H1 (cell line): ENCODE measurements around the gene CELF2. TPM values are rescaled to one million over a fixed set of nuclear protein-coding genes. Genes with fewer than 3 reads are reported as not detected.

Experiments used
- CTCF ChIA-PET: fragments of 300-600 bp; sonication (Branson Sonifier 250); formaldehyde crosslinking; loops from one replicate; lab custom pipeline; 2021; ENCODE audit not compliant: partially characterized antibody; lab: Charles Lee
- POLR2A ChIA-PET: fragments of 300-600 bp; sonication (Branson Sonifier 250); formaldehyde crosslinking; loops from one replicate; lab custom pipeline; 2021; ENCODE audit warnings: inconsistent platforms; ENCODE audit not compliant: partially characterized antibody; lab: Charles Lee
- DNase-seq, 2 experiments: peaks; one replicate each; pipeline versions ENCODE4 v3.0.0 to v3.0.0-alpha.2; 2010 to 2022; ENCODE audit warnings: low spot score in 2 of 2, low read depth in 1 of 2, mixed read lengths in 1 of 2
- FAIRE-seq: peaks from 2 replicates; lab custom pipeline; 2011; peaks lifted over from hg19 to GRCh38; lab: Jason Lieb, UNC
- H2AFZ ChIP-seq: 2 replicates; pipeline ENCODE4 v1.8.1; 2012; ENCODE audit warnings: low read length, inconsistent platforms
- H2AK5ac ChIP-seq: 2 replicates; pipeline ENCODE4 v1.6.1; 2013; ENCODE audit warnings: low read depth, low read length
- H2BK120ac ChIP-seq: replicated peaks from 2 replicates; pipeline ENCODE3; 2013; ENCODE audit warnings: low read depth, low read length, inconsistent platforms
- H2BK12ac ChIP-seq: 2 replicates; pipeline ENCODE4 v1.6.1; 2013; ENCODE audit warnings: low read depth, low read length
- H2BK15ac ChIP-seq: 2 replicates; pipeline ENCODE4 v1.6.1; 2013; ENCODE audit warnings: low read length
- H2BK20ac ChIP-seq: 2 replicates; pipeline ENCODE4 v1.6.1; 2013; ENCODE audit warnings: low read length
- H2BK5ac ChIP-seq: 2 replicates; pipeline ENCODE4 v1.6.1; 2013; ENCODE audit warnings: low read depth, low read length
- H3K14ac ChIP-seq: 2 replicates; pipeline ENCODE4 v1.6.1; 2013; ENCODE audit warnings: inconsistent platforms; ENCODE audit not compliant: insufficient read length
- H3K18ac ChIP-seq: 2 replicates; pipeline ENCODE4 v1.6.1; 2013; ENCODE audit warnings: low read length; ENCODE audit errors: extremely low read depth
- H3K23ac ChIP-seq: 2 replicates; pipeline ENCODE4 v1.6.1; 2013; ENCODE audit warnings: inconsistent platforms; ENCODE audit not compliant: insufficient read length
- H3K23me2 ChIP-seq: 2 replicates; pipeline ENCODE4 v1.6.1; 2013; ENCODE audit warnings: low read depth, low read length
- H3K27ac ChIP-seq: 2 replicates; pipeline ENCODE4 v1.6.1; 2011; ENCODE audit warnings: low read depth, low read length, inconsistent platforms
- H3K27me3 ChIP-seq, 4 experiments: replicated peaks in 1 of 4; 1 replicate in 1 of 4; 2 replicates in 3 of 4; pipeline versions ENCODE4 v1.6.1 to v1.8.1; 2011 to 2013; ENCODE audit warnings: low read length in 3 of 4, mild to moderate bottlenecking in 3 of 4, inconsistent platforms in 2 of 4, mixed read lengths in 2 of 4, moderate library complexity in 1 of 4; ENCODE audit not compliant: control insufficient read depth in 3 of 4, insufficient read depth in 3 of 4; ENCODE audit errors: extremely low read depth in 1 of 4
- H3K36me3 ChIP-seq, 4 experiments: 2 replicates each; pipeline versions ENCODE4 v1.6.1 to v1.8.1; 2011 to 2013; ENCODE audit warnings: mild to moderate bottlenecking in 4 of 4, low read length in 3 of 4, moderate library complexity in 2 of 4, control low read depth in 1 of 4, inconsistent platforms in 1 of 4; ENCODE audit not compliant: insufficient read depth in 4 of 4, control insufficient read depth in 2 of 4
- H3K4ac ChIP-seq: replicated peaks from 2 replicates; pipeline ENCODE3; 2013; ENCODE audit warnings: low read length, low read depth, mixed read lengths, inconsistent platforms; ENCODE audit not compliant: insufficient read length
- H3K4me1 ChIP-seq, 4 experiments: replicated peaks in 1 of 4; 1 replicate in 1 of 4; 2 replicates in 3 of 4; pipeline versions ENCODE4 v1.6.1 to v1.8.1; 2011 to 2013; ENCODE audit warnings: low read length in 3 of 4, inconsistent platforms in 2 of 4, mixed read lengths in 1 of 4; ENCODE audit not compliant: insufficient read depth in 4 of 4, control insufficient read depth in 3 of 4
- H3K4me2 ChIP-seq, 2 experiments: 2 replicates each; pipeline versions ENCODE4 v1.6.1 to v1.8.1; 2011 to 2013; ENCODE audit warnings: low read depth in 2 of 2, low read length in 2 of 2, control low read depth in 1 of 2, inconsistent platforms in 1 of 2, mild to moderate bottlenecking in 1 of 2; ENCODE audit not compliant: insufficient read depth in 1 of 2
- H3K4me3 ChIP-seq, 4 experiments: fragments of 200-600, 300-600 bp in 1 of 4; sonication (generic), shearing (Covaris generic), sonication (Bioruptor Twin) in 1 of 4; 2 replicates each; pipeline versions ENCODE4 v1.5.1 to v1.8.1; 2011 to 2016; ENCODE audit warnings: low read length in 4 of 4, low read depth in 3 of 4, control low read depth in 2 of 4, inconsistent platforms in 2 of 4, mild to moderate bottlenecking in 2 of 4, mixed read lengths in 1 of 4, moderate library complexity in 1 of 4; ENCODE audit not compliant: insufficient read depth in 2 of 4; ENCODE audit errors: extremely low read depth in 1 of 4
- H3K56ac ChIP-seq: replicated peaks from 2 replicates; pipeline ENCODE3; 2013; ENCODE audit warnings: low read depth, mild to moderate bottlenecking, mixed read lengths, low read length, inconsistent platforms; ENCODE audit not compliant: insufficient read length
- H3K79me1 ChIP-seq: 2 replicates; pipeline ENCODE4 v1.6.1; 2013; ENCODE audit warnings: low read depth, low read length, control low read depth
- H3K79me2 ChIP-seq, 2 experiments: 2 replicates each; pipeline versions ENCODE4 v1.6.1 to v1.8.1; 2012 to 2013; ENCODE audit warnings: low read length in 2 of 2, mild to moderate bottlenecking in 2 of 2, inconsistent platforms in 1 of 2; ENCODE audit not compliant: insufficient read depth in 2 of 2, control insufficient read depth in 1 of 2
- H3K9ac ChIP-seq, 4 experiments: replicated peaks in 1 of 4; 1 replicate in 1 of 4; 2 replicates in 3 of 4; pipeline versions ENCODE4 v1.6.1 to v1.8.1; 2011 to 2013; ENCODE audit warnings: low read depth in 3 of 4, low read length in 3 of 4, control low read depth in 2 of 4, mild to moderate bottlenecking in 2 of 4, moderate library complexity in 2 of 4, inconsistent platforms in 1 of 4; ENCODE audit errors: extremely low read depth in 1 of 4
- H3K9me3 ChIP-seq, 2 experiments: 2 replicates each; pipeline versions ENCODE4 v1.6.1 to v1.8.1; 2012 to 2013; ENCODE audit warnings: mild to moderate bottlenecking in 2 of 2, moderate library complexity in 2 of 2, control low read depth in 1 of 2, inconsistent platforms in 1 of 2, low read depth in 1 of 2, low read length in 1 of 2, mixed read lengths in 1 of 2; ENCODE audit not compliant: insufficient read depth in 2 of 2
- H4K20me1 ChIP-seq, 2 experiments: replicated peaks in 1 of 2; 2 replicates each; pipeline versions ENCODE3 to v1.8.1; 2011 to 2013; ENCODE audit warnings: inconsistent platforms in 2 of 2, low read length in 2 of 2, mild to moderate bottlenecking in 1 of 2; ENCODE audit not compliant: insufficient read depth in 2 of 2, control insufficient read depth in 1 of 2
- H4K5ac ChIP-seq: 2 replicates; pipeline ENCODE4 v1.6.1; 2013; ENCODE audit warnings: low read length, low read depth, mixed read lengths, inconsistent platforms; ENCODE audit not compliant: insufficient read length
- H4K8ac ChIP-seq: 2 replicates; pipeline ENCODE4 v1.8.0; 2013; ENCODE audit warnings: mild to moderate bottlenecking, moderate library complexity, low read length, inconsistent platforms; ENCODE audit not compliant: insufficient read depth; ENCODE audit errors: extremely low read depth
- H4K91ac ChIP-seq: replicated peaks from 2 replicates; pipeline ENCODE3; 2013; ENCODE audit warnings: low read length, mixed read lengths, inconsistent platforms; ENCODE audit not compliant: insufficient read length
- EGR1 ChIP-seq: IDR thresholded peaks from 2 replicates; pipeline ENCODE4 v1.6.1; 2011; ENCODE audit warnings: low read depth, low read length, borderline replicate concordance
- HDAC2 ChIP-seq, 2 experiments: fragments of 300-600 bp in 1 of 2; sonication (generic) in 1 of 2; IDR thresholded peaks; 2 replicates each; pipeline ENCODE4 v1.6.1; 2011 to 2012; ENCODE audit warnings: low read depth in 2 of 2, low read length in 2 of 2, mild to moderate bottlenecking in 2 of 2, moderate library complexity in 2 of 2, borderline replicate concordance in 1 of 2, inconsistent platforms in 1 of 2
- MAFK ChIP-seq: IDR thresholded peaks from 2 replicates; pipeline ENCODE4 v1.6.1; 2012; ENCODE audit warnings: low read depth, mild to moderate bottlenecking, improper control_type of control experiment, low read length
- PHF8 ChIP-seq: fragments of 200-600 bp; sonication (generic); conservative IDR thresholded peaks from 2 replicates; pipeline ENCODE4 v1.7.1; 2012; ENCODE audit warnings: low read depth, mild to moderate bottlenecking, inconsistent platforms, low read length, moderate library complexity
- RAD21 ChIP-seq, 2 experiments: IDR thresholded peaks in 1 of 2; conservative IDR thresholded peaks in 1 of 2; 2 replicates each; pipeline ENCODE4 v1.6.1; 2011; ENCODE audit warnings: low read depth in 2 of 2, low read length in 2 of 2, improper control_type of control experiment in 1 of 2, inconsistent platforms in 1 of 2, mild to moderate bottlenecking in 1 of 2, moderate library complexity in 1 of 2
- SRF ChIP-seq: IDR thresholded peaks from 2 replicates; pipeline ENCODE4 v1.6.1; 2011; ENCODE audit warnings: mild to moderate bottlenecking, low read depth, low read length, moderate library complexity
- TEAD4 ChIP-seq: IDR thresholded peaks from 2 replicates; pipeline ENCODE4 v1.6.1; 2012; ENCODE audit warnings: low read depth, low read length, inconsistent platforms, mixed read lengths
- WGBS, 2 experiments: shearing (Covaris generic) in 1 of 2; methylation state at CpG; one replicate each; pipeline versions ENCODE4 v1.1.6 to v1.1.7; 2013 to 2015; ENCODE audit warnings: low lambda C conversion rate in 2 of 2, mixed read lengths in 2 of 2, inconsistent platforms in 1 of 2, low coverage in 1 of 2, missing lambda C conversion rate in 1 of 2; ENCODE audit not compliant: insufficient replicate concordance in 2 of 2, insufficient coverage in 1 of 2, insufficient read length in 1 of 2; ENCODE audit errors: extremely low coverage in 1 of 2, missing lambda C conversion rate in 1 of 2; 5-methylcytosine and 5-hydroxymethylcytosine counted together
- polyA plus RNA-seq, 7 experiments: library from polyadenylated mRNA; depleted of rRNA in 3 of 7; stranded (reverse) in 5 of 7; unstranded in 2 of 7; fragments of >200 nt in 5 of 7; fragments of 200-250 nt in 2 of 7; gene quantifications; 1 replicate in 5 of 7; 2 replicates in 1 of 7; 4 replicates in 1 of 7; pipeline versions ENCODE4 v1.2.1 to v1.2.3, GENCODE V29; 2011 to 2013; ENCODE audit warnings: missing spikeins in 2 of 7, mixed read lengths in 2 of 7
- total RNA-seq: library from RNA; stranded (reverse); fragmentation: NEBNext Ultra II Directional; extraction: Animal tissue kit (Norgen Biotek cat#: 25700); gene quantifications from 2 replicates; pipeline ENCODE4 v1.2.1, GENCODE V29; 2021
- TF ChIP-seq, protein P1 (sequence below): IDR thresholded peaks from 2 replicates; pipeline ENCODE4 v1.6.1; 2012; ENCODE audit warnings: inconsistent platforms

Gene CELF2
- total and polyA plus RNA-seq, 2 of the 8 experiments (the other 6 are each of a cell fraction or from before 2014, with no cell fraction given), result 18.3 to 22.7 TPM

DNA sequence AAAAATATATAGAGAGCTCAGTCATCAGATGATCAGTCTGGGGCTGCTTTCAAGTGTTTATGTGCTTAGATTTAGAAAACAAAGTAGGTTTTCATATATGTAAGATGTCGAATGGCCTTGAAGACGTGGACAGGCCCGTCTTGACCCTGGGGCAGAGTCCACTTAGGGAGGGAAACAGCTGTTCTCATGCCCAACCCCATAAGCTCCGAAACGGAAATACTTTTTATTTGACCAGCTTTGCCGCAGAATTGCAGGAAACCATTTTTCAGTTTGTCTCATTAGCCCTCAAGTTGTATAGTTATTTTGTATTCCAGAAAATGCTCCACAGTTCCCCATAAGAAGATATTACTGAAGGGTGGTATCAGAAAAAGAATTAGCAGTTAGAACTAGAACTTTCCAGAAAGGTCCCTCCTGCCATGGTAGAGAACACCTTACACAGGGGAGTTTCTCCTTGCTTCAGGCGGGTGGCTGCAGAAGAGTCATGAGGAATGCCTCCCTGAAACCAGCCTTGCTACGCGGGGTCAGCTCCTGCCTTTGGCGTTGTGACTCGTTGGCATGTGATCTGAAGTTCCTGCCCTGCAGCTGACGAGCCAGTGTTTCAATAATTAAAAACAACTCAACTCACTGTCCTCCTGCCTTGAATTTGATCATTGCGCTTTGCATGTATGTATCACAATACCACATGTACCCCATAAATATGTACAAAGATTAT, 192.7 kb downstream of the CELF2 start:
- Histone ChIP-seq H2BK20ac (no peak overlapping the region), H2BK12ac (no peak overlapping the region), H3K56ac (no peak overlapping the region), H3K23me2 (no peaks in the 10 kb centered on the region; the same call in 1 of the 2 replicates), H3K36me3 (no peaks in the 10 kb centered on the region; a peak in 2 of 8 replicates), H4K8ac (no peak overlapping the region), H3K4me3 (no peak overlapping the region), H3K27ac (no peak overlapping the region), H3K79me2 (no peaks in the 10 kb centered on the region), H3K18ac (no peak overlapping the region), H2BK120ac (no peak overlapping the region), H2AFZ (no peak overlapping the region), H3K4ac (no peak overlapping the region), H2AK5ac (no peak overlapping the region), H3K9ac (no peak overlapping the region), H3K14ac (no peak overlapping the region), H4K5ac (no peak overlapping the region), H4K91ac (no peak overlapping the region), H2BK5ac (no peak overlapping the region), H3K4me1 (peaks cover 7 to 16% (median 13%) of the 10 kb centered on the region in 4 experiments; a peak in 6 of 7 replicates), H3K9me3 (no peaks in the 10 kb centered on the region), H3K27me3 (no peaks in the 10 kb centered on the region), H4K20me1 (no peaks in the 10 kb centered on the region), H3K79me1 (0 out of 2 replicates have a peak, but pooled peaks cover 3% of the 10 kb centered on the region), H2BK15ac (no peak overlapping the region), H3K4me2 (no peak overlapping the region), H3K23ac (no peak overlapping the region)
- FAIRE-seq (no peak), DNase-seq (no peak)
- CTCF ChIA-PET, result interaction anchor here (1.3 kb wide), 1 partner anchor 11 kb away, joined by 3 read pairs; no protein-coding TSS in a partner anchor
- no peak for TF ChIP-seq MAFK
- no peak for TF ChIP-seq TEAD4
- TF ChIP-seq EGR1, result no peak
- TF ChIP-seq HDAC2 (IDR thresholded peaks at IDR 0.05; ENCODE audit: borderline replicate concordance in 1 of 2, low read depth in 2 of 2, low read length in 2 of 2), result no peak
- TF ChIP-seq RAD21 (IDR thresholded peaks at IDR 0.05 in 1 of 2, conservative IDR thresholded peaks at IDR 0.05 in 1 of 2; ENCODE audit: low read depth in 2 of 2, low read length in 2 of 2), result no peak
- no peak for TF ChIP-seq PHF8
- no peak for TF ChIP-seq SRF
- TF ChIP-seq, protein P1, sequence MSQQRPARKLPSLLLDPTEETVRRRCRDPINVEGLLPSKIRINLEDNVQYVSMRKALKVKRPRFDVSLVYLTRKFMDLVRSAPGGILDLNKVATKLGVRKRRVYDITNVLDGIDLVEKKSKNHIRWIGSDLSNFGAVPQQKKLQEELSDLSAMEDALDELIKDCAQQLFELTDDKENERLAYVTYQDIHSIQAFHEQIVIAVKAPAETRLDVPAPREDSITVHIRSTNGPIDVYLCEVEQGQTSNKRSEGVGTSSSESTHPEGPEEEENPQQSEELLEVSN, result no peak
- WGBS, 2 experiments, result 92% methylated on average over 13 of the region's 13 CpGs; no CpG with 5 or more reads in 1 of the 2 experiments
- POLR2A ChIA-PET, result interaction anchor here (0.9 to 1.2 kb wide), 2 partner anchors 8 to 32 kb away, joined by 3 to 5 read pairs; no protein-coding TSS in a partner anchor
